Activated T-helper 1 cell treated with Interleukin-2 at 50 U/mL for 16 hours (primary cell): ENCODE results near the gene CLEC4C.
"Not testable (repeated sequence)": the region's sequence is repeated elsewhere in the genome, so short reads cannot be mapped to it uniquely, and the experiment has no call there.

Experiments used
- DNase-seq: peaks from one replicate; pipeline ENCODE4 v3.0.0-alpha.2; 2020; ENCODE audit warnings: low read depth

Gene CLEC4C

GRCh38 chr12:7747246-7747645 is at the start of gene CLEC4C:
Gene CLEC4C (minus strand): TSS chr12:7747375. CDS start chr12:7747348, 27 bp downstream.
- no peak for DNase-seq

- DNase-seq = no peak
Measured at GRCh38 chr12:7793211-7793610, 46.0 kb upstream of the CLEC4C start.

GRCh38 chr12:7788884-7789528 is 41.8 kb upstream of the CLEC4C start, which contains the start of gene NANOG:
Gene NANOG (plus strand): TSS chr12:7789402. CDS start chr12:7789615, 213 bp downstream.
- DNase-seq = not testable (repeated sequence)

- DNase-seq = no peak
Measured at GRCh38 chr12:7788294-7788660, 41.1 kb upstream of the CLEC4C start.

- DNase-seq = no peak
Measured at GRCh38 chr12:7787574-7788293, 40.6 kb upstream of the CLEC4C start.

GRCh38 chr12:7784701-7785100 is 37.5 kb upstream of the CLEC4C start:
- no peak for DNase-seq

- not testable (repeated sequence) for DNase-seq
Measured at GRCh38 chr12:7783433-7783832, 36.3 kb upstream of the CLEC4C start.

- no peak for DNase-seq
Measured at GRCh38 chr12:7782055-7782454, 34.9 kb upstream of the CLEC4C start.

- DNase-seq = no peak
Measured at GRCh38 chr12:7781274-7781673, 34.1 kb upstream of the CLEC4C start.

GRCh38 chr12:7769999-7770398 is 22.8 kb upstream of the CLEC4C start:
- no peak for DNase-seq

GRCh38 chr12:7758766-7759140 is 11.6 kb upstream of the CLEC4C start:
- DNase-seq = no peak

GRCh38 chr12:7756993-7757392 is 9.8 kb upstream of the CLEC4C start:
- no peak for DNase-seq

- not testable (repeated sequence) for DNase-seq
Measured at GRCh38 chr12:7755668-7756067, 8.5 kb upstream of the CLEC4C start.

GRCh38 chr12:7751941-7752922 is 5.1 kb upstream of the CLEC4C start:
- DNase-seq = not testable (repeated sequence)

- DNase-seq = no peak
Measured at GRCh38 chr12:7751394-7751793, 4.2 kb upstream of the CLEC4C start.

- no peak for DNase-seq
Measured at GRCh38 chr12:7750350-7750749, 3.2 kb upstream of the CLEC4C start.

- no peak for DNase-seq
Measured at GRCh38 chr12:7749442-7749841, 2.3 kb upstream of the CLEC4C start.

- no peak for DNase-seq
Measured at GRCh38 chr12:7748852-7749251, 1.7 kb upstream of the CLEC4C start.

- no peak for DNase-seq
Measured at GRCh38 chr12:7732993-7733392, 14.2 kb downstream of the CLEC4C start.

- DNase-seq = no peak
Measured at GRCh38 chr12:7731486-7731885, 15.7 kb downstream of the CLEC4C start.

- not testable (repeated sequence) for DNase-seq
Measured at GRCh38 chr12:7730984-7731383, 16.2 kb downstream of the CLEC4C start.

- no peak for DNase-seq
Measured at GRCh38 chr12:7729746-7730145, 17.4 kb downstream of the CLEC4C start.
